K562 (cell line): ENCODE measurements around the gene VILL. TPM values are rescaled to one million over a fixed set of nuclear protein-coding genes. Genes with fewer than 3 reads are reported as not detected.
A peak's percentile ranks its signal among the peaks of the same experiment; 100 is the strongest.

ENCODE experiments used
- ATAC-seq: fragments of 200-7000 bp; cut with Tn5 transposase; 3 replicates; pipeline ENCODE4 v1.9.1; 2020; ENCODE audit warnings: moderate library complexity
- BruUV-seq: library from RNA; stranded (reverse); fragments of 400-500 nt; replicated peaks from 2 replicates; lab custom pipeline; 2021; lab: Mats Ljungman, UMichigan
- CTCF ChIA-PET: fragments of 300-600 bp; formaldehyde crosslinking; extraction: SDS; loops from one replicate; lab custom pipeline; 2021; ENCODE audit warnings: low intra/inter-chr PET ratio; lab: Yijun Ruan, JAX
- POLR2A ChIA-PET: fragments of 300-600, 350-650 bp; sonication (Branson Sonifier 250); formaldehyde crosslinking; extraction: SDS; loops from one replicate; lab custom pipeline; 2021; ENCODE audit warnings: antibody characterized with exemption, inconsistent platforms; lab: Yijun Ruan, JAX
- DNase-seq, 4 experiments: peaks; one replicate each; pipeline versions ENCODE4 v3.0.0 to v3.0.0-alpha.2; 2011 to 2018; ENCODE audit warnings: low spot score in 3 of 4, mixed read lengths in 3 of 4; ENCODE audit errors: extremely low read depth in 1 of 4
- FAIRE-seq: peaks from 2 replicates; lab custom pipeline; 2011; peaks lifted over from hg19 to GRCh38; lab: Jason Lieb, UNC
- H2AFZ ChIP-seq: 2 replicates; pipeline ENCODE4 v1.6.0; 2011; ENCODE audit warnings: low read depth, low read length, control low read depth, inconsistent platforms
- H3K27ac ChIP-seq: fragments of 200-600 bp; 3 replicates; pipeline ENCODE4 v1.8.0; 2011; ENCODE audit warnings: low read depth, mild to moderate bottlenecking, control low read depth, inconsistent platforms, low read length, moderate library complexity, mixed read lengths; ENCODE audit errors: extremely low read depth
- H3K27me3 ChIP-seq, 2 experiments: fragments of 300-600 bp in 1 of 2; 2 replicates in 1 of 2; 3 replicates in 1 of 2; pipeline versions ENCODE4 v1.6.0 to v1.8.0; 2011; ENCODE audit warnings: inconsistent platforms in 2 of 2, low read length in 2 of 2, mild to moderate bottlenecking in 1 of 2, mixed read lengths in 1 of 2, moderate library complexity in 1 of 2; ENCODE audit not compliant: control insufficient read depth in 2 of 2, insufficient read depth in 2 of 2
- H3K36me3 ChIP-seq: fragments of 300-600 bp; 3 replicates; pipeline ENCODE4 v1.8.0; 2011; ENCODE audit warnings: mild to moderate bottlenecking, low read length, inconsistent platforms; ENCODE audit not compliant: control insufficient read depth, insufficient read depth
- H3K4me1 ChIP-seq, 2 experiments: fragments of 200-600 bp in 1 of 2; replicated peaks in 1 of 2; 2 replicates in 1 of 2; 3 replicates in 1 of 2; pipeline versions ENCODE4 v1.5.1 to v1.8.0; 2011; ENCODE audit warnings: inconsistent platforms in 2 of 2, low read length in 2 of 2, mild to moderate bottlenecking in 1 of 2, mixed read lengths in 1 of 2, moderate library complexity in 1 of 2; ENCODE audit not compliant: control insufficient read depth in 2 of 2, insufficient read depth in 2 of 2
- H3K4me2 ChIP-seq: 2 replicates; pipeline ENCODE4 v1.6.1; 2011; ENCODE audit warnings: low read length, control low read depth, inconsistent platforms, mixed read lengths; ENCODE audit not compliant: insufficient read depth
- H3K4me3 ChIP-seq: fragments of 200-600 bp; sonication (generic), shearing (Covaris generic); 2 replicates; pipeline ENCODE4 v1.5.1; 2016; ENCODE audit warnings: control low read depth, inconsistent platforms
- H3K79me2 ChIP-seq: fragments of 200-600 bp; 3 replicates; pipeline ENCODE4 v1.8.0; 2011; ENCODE audit warnings: low read length, inconsistent platforms; ENCODE audit not compliant: control insufficient read depth, insufficient read depth
- H3K9ac ChIP-seq, 2 experiments: 2 replicates each; pipeline versions ENCODE4 v1.6.0 to v1.6.1; 2011; ENCODE audit warnings: low read depth in 2 of 2, low read length in 2 of 2, control low read depth in 1 of 2, inconsistent platforms in 1 of 2, mild to moderate bottlenecking in 1 of 2, mixed read lengths in 1 of 2; ENCODE audit not compliant: insufficient read depth in 1 of 2
- H3K9me1 ChIP-seq: one replicate; pipeline ENCODE4 v1.6.0; 2011; ENCODE audit warnings: inconsistent platforms, mild to moderate bottlenecking, low read length, moderate library complexity; ENCODE audit not compliant: control insufficient read depth, insufficient read depth
- H3K9me3 ChIP-seq: replicated peaks from 2 replicates; pipeline ENCODE4 v1.5.1; 2011; ENCODE audit warnings: low read depth, low read length, inconsistent platforms; ENCODE audit not compliant: control insufficient read depth, insufficient read depth
- H4K20me1 ChIP-seq: replicated peaks from 2 replicates; pipeline ENCODE4 v1.6.1; 2011; ENCODE audit warnings: low read length, inconsistent platforms, mixed read lengths; ENCODE audit not compliant: control insufficient read depth, insufficient read depth
- DNMT1 ChIP-seq: fragments of 450-650 bp; IDR thresholded peaks from 2 replicates; pipeline ENCODE4 v1.6.1; 2016; ENCODE audit warnings: antibody characterized with exemption, mild to moderate bottlenecking
- E2F6 ChIP-seq, 2 experiments: IDR thresholded peaks; 2 replicates each; pipeline ENCODE4 v1.6.1; 2011; ENCODE audit warnings: borderline replicate concordance in 1 of 2, control low read depth in 1 of 2, low read depth in 1 of 2, low read length in 1 of 2, mild to moderate bottlenecking in 1 of 2, mixed read lengths in 1 of 2, moderate library complexity in 1 of 2; ENCODE audit not compliant: insufficient read depth in 1 of 2, insufficient read length in 1 of 2, poor library complexity in 1 of 2, severe bottlenecking in 1 of 2; ENCODE audit errors: extremely low read depth in 1 of 2
- JUN ChIP-seq, 2 experiments: sonication (generic) in 1 of 2; formaldehyde crosslinking in 1 of 2; IDR thresholded peaks; 2 replicates each; pipeline versions ENCODE4 v1.6.1 to v1.8.0; 2012 to 2022; ENCODE audit warnings: borderline replicate concordance in 2 of 2, mild to moderate bottlenecking in 2 of 2, improper control_type of control experiment in 1 of 2, low read depth in 1 of 2, low read length in 1 of 2, missing genetic modification reagents in 1 of 2
- MLLT1 ChIP-seq, 2 experiments: fragments of 450-650 bp; IDR thresholded peaks; 2 replicates each; pipeline ENCODE4 v1.6.1; 2016
- NFATC3 ChIP-seq: fragments of 450-650 bp; IDR thresholded peaks from 2 replicates; pipeline ENCODE4 v1.6.1; 2017; ENCODE audit warnings: mild to moderate bottlenecking
- POLR3A ChIP-seq: IDR thresholded peaks from 2 replicates; pipeline ENCODE4 v1.6.1; 2011; ENCODE audit warnings: borderline replicate concordance, mild to moderate bottlenecking, moderate library complexity; ENCODE audit not compliant: insufficient read length, insufficient read depth; ENCODE audit errors: extremely low read depth
- ZKSCAN1 ChIP-seq: fragments of 150-350 bp; IDR thresholded peaks from 2 replicates; pipeline ENCODE4 v1.6.1; 2016; ENCODE audit warnings: low read depth, low read length
- WGBS: fragments of 100-300 bp; shearing (Covaris generic); methylation state at CpG from one replicate; pipeline ENCODE4 v1.1.6; 2016; ENCODE audit warnings: low coverage, mixed read lengths; ENCODE audit not compliant: insufficient coverage; ENCODE audit errors: missing lambda C conversion rate; 5-methylcytosine and 5-hydroxymethylcytosine counted together
- in situ Hi-C: fragments of 300-500 bp; cut with MboI; formaldehyde crosslinking; loops from 4 replicates; pipeline ENCODE4 v1.15.0; 2018; ENCODE audit warnings: inconsistent platforms, mixed read lengths
- intact Hi-C: fragments of 100-400 bp; cut with micrococcal nuclease; formaldehyde crosslinking; loops from 2 replicates; pipeline ENCODE4 v1.14.2; 2022
- polyA plus RNA-seq, 8 experiments: library from polyadenylated mRNA; depleted of rRNA in 4 of 8; stranded (reverse) in 5 of 8; unstranded in 3 of 8; fragments of >200 nt; fragmentation: Nextera tagmentation in 2 of 8; fragmentation: Illumina TruSeq in 1 of 8; extraction: Ambion mirVana in 2 of 8; extraction: Trizol in 1 of 8; gene quantifications; 2 replicates each; pipeline versions ENCODE4 v1.2.1 to v1.2.3, GENCODE V29; 2011 to 2014; ENCODE audit warnings: inconsistent platforms in 1 of 8, missing spikeins in 1 of 8
- total RNA-seq, 7 experiments: library from RNA; depleted of rRNA in 6 of 7; stranded (reverse); fragments of >200 nt in 6 of 7; fragmentation: Illumina TruSeq in 2 of 7; extraction: Trizol in 2 of 7; gene quantifications; 2 replicates each; pipeline versions ENCODE4 v1.2.1 to v1.2.3, GENCODE V29; 2011 to 2021; ENCODE audit warnings: low replicate concordance in 1 of 7

Gene VILL
- total and polyA plus RNA-seq, 9 of the 15 experiments (the other 6 are each of a cell fraction or from before 2014, with no cell fraction given), result 0.11 to 16.0 (median 8.8) TPM

- Histone ChIP-seq H3K4me1 (peaks cover 0 to 7% of the 10 kb centered on the region in 2 experiments; a peak in 3 of 5 replicates), H3K36me3 (peaks cover 4% of the 10 kb centered on the region; the same call in 1 of the 3 replicates)
These were observed 17.1 kb upstream of the VILL start for GRCh38 chr3:37973246-37974054.

More at GRCh38 chr3:37973246-37974054, 17.1 kb upstream of the VILL start:
- no peak for DNase-seq
- Histone ChIP-seq H3K4me2 (no peak overlapping the region), H3K27ac (no peak overlapping the region), H3K9me1 (peaks cover 2% of the 10 kb centered on the region), H2AFZ (no peak overlapping the region), H3K9me3 (no peaks in the 10 kb centered on the region), H3K4me3 (no peak overlapping the region), H3K79me2 (no peaks in the 10 kb centered on the region), H4K20me1 (no peaks in the 10 kb centered on the region), H3K9ac (peak overlapping the region in 1 of 2 experiments; percentile 50; a peak in 2 of 4 replicates), H3K27me3 (no peaks in the 10 kb centered on the region)
- in situ Hi-C loops, result loop anchor here (5.0 kb wide), 1 partner anchor 116 kb away; no protein-coding TSS in a partner anchor
- 26% methylated on average over 12 of the region's 12 CpGs for WGBS
- ChIA-PET CTCF (interaction anchor here (0.7 to 5.6 kb wide), 4 partner anchors 23 to 509 kb away, joined by 3 to 62 read pairs (median 10); no protein-coding TSS in a partner anchor), POLR2A (interaction anchor here (0.9 to 2.0 kb wide), 5 partner anchors 10 to 20 kb away, joined by 3 to 9 read pairs (median 5); no protein-coding TSS in a partner anchor)
- no peak for FAIRE-seq
- no peak for ATAC-seq
- intact Hi-C loops, result loop anchor here (1.0 to 5.0 kb wide), 5 partner anchors 30 to 509 kb away; no protein-coding TSS in a partner anchor
- no TSS peak for BruUV-seq
- TF ChIP-seq ZKSCAN1, result no peak
- TF ChIP-seq NFATC3, result no peak
- no peak for TF ChIP-seq POLR3A
- TF ChIP-seq MLLT1 (IDR thresholded peaks at IDR 0.05), result no peak
- no peak for TF ChIP-seq E2F6 (IDR thresholded peaks at IDR 0.05; ENCODE audit: borderline replicate concordance in 1 of 2, extremely low read depth in 1 of 2, insufficient read depth in 1 of 2, insufficient read length in 1 of 2, low read depth in 1 of 2, low read length in 1 of 2, poor library complexity in 1 of 2, severe bottlenecking in 1 of 2)
- TF ChIP-seq DNMT1, result no peak
- no peak for TF ChIP-seq JUN (IDR thresholded peaks at IDR 0.05; ENCODE audit: borderline replicate concordance, low read depth, low read length)
- no peak for TF ChIP-seq JUN (CRISPR knock-in tag; IDR thresholded peaks at IDR 0.05; ENCODE audit: borderline replicate concordance)
